SK-N-SH (cell line): Measurements from ENCODE around the gene VASP. TPM values are rescaled to one million over a fixed set of nuclear protein-coding genes. Genes with fewer than 3 reads are reported as not detected.

Experiments used
- CTCF ChIA-PET: fragments of 300-600, 350-600 bp; formaldehyde crosslinking; extraction: SDS; loops from one replicate; lab custom pipeline; 2021; lab: Yijun Ruan, JAX
- POLR2A ChIA-PET: fragments of 350-600 bp; sonication (Branson Sonifier 250); formaldehyde crosslinking; extraction: SDS; loops from one replicate; lab custom pipeline; 2020; ENCODE audit warnings: antibody characterized with exemption, inconsistent platforms; lab: Yijun Ruan, JAX
- DNase-seq: peaks from one replicate; pipeline ENCODE4 v3.0.0; 2012
- H2AFZ ChIP-seq: fragments of 200-600 bp; sonication (generic); 2 replicates; pipeline ENCODE4 v1.8.1; 2016; ENCODE audit warnings: antibody characterized with exemption, mild to moderate bottlenecking, low read depth
- H3F3A ChIP-seq: fragments of 200-600 bp; sonication (generic); replicated peaks from 2 replicates; pipeline ENCODE3; 2016; ENCODE audit warnings: antibody characterized with exemption, mild to moderate bottlenecking; ENCODE audit not compliant: insufficient read depth
- H3K27ac ChIP-seq, 2 experiments: fragments of 200-500 bp in 1 of 2; fragments of 200-600 bp in 1 of 2; sonication (Bioruptor generic) in 1 of 2; sonication (generic), shearing (Covaris generic) in 1 of 2; 2 replicates each; pipeline versions ENCODE4 v1.5.1 to v1.6.1; 2014 to 2016; ENCODE audit warnings: low read depth in 2 of 2, inconsistent platforms in 1 of 2, low read length in 1 of 2, mild to moderate bottlenecking in 1 of 2, mixed read lengths in 1 of 2
- H3K27me3 ChIP-seq: fragments of 200-600 bp; sonication (generic), shearing (Covaris generic); 2 replicates; pipeline ENCODE4 v1.6.1; 2016; ENCODE audit warnings: mixed run types; ENCODE audit not compliant: insufficient read depth
- H3K36me3 ChIP-seq, 2 experiments: fragments of 200-500 bp in 1 of 2; fragments of 200-600 bp in 1 of 2; sonication (Bioruptor generic) in 1 of 2; sonication (generic) in 1 of 2; replicated peaks in 1 of 2; 2 replicates each; pipeline versions ENCODE3 to v1.5.1; 2014 to 2016; ENCODE audit warnings: low read length in 1 of 2, mild to moderate bottlenecking in 1 of 2; ENCODE audit not compliant: insufficient read depth in 2 of 2, control insufficient read depth in 1 of 2
- H3K4me1 ChIP-seq, 2 experiments: fragments of 200-500 bp in 1 of 2; fragments of 200-600 bp in 1 of 2; sonication (Bioruptor generic) in 1 of 2; sonication (generic), shearing (Covaris generic) in 1 of 2; 2 replicates each; pipeline versions ENCODE4 v1.5.1 to v1.6.1; 2014 to 2016; ENCODE audit warnings: low read depth in 1 of 2, low read length in 1 of 2, mixed run types in 1 of 2; ENCODE audit not compliant: insufficient read depth in 2 of 2, control insufficient read depth in 1 of 2
- H3K4me2 ChIP-seq: fragments of 200-600 bp; sonication (generic), shearing (Covaris generic); 2 replicates; pipeline ENCODE4 v1.6.1; 2017; ENCODE audit warnings: mixed run types
- H3K4me3 ChIP-seq, 2 experiments: fragments of 200-500 bp in 1 of 2; fragments of 200-600 bp in 1 of 2; sonication (Bioruptor generic) in 1 of 2; sonication (generic), shearing (Covaris generic) in 1 of 2; 2 replicates each; pipeline versions ENCODE4 v1.5.1 to v1.8.1; 2014 to 2016; ENCODE audit warnings: low read depth in 2 of 2, inconsistent platforms in 1 of 2, low read length in 1 of 2, mild to moderate bottlenecking in 1 of 2, mixed read lengths in 1 of 2, moderate library complexity in 1 of 2
- H3K79me2 ChIP-seq: fragments of 200-600 bp; sonication (generic); 2 replicates; pipeline ENCODE4 v1.8.1; 2017; ENCODE audit warnings: mild to moderate bottlenecking; ENCODE audit not compliant: insufficient read depth
- H3K9ac ChIP-seq: fragments of 200-600 bp; sonication (generic); 2 replicates; pipeline ENCODE4 v1.6.1; 2017; ENCODE audit warnings: mixed run types
- H3K9me2 ChIP-seq: fragments of 200-600 bp; sonication (generic); 2 replicates; pipeline ENCODE4 v1.6.1; 2017; ENCODE audit warnings: mixed run types
- H3K9me3 ChIP-seq: fragments of 200-600 bp; sonication (generic); 2 replicates; pipeline ENCODE4 v1.6.1; 2017; ENCODE audit warnings: mixed run types, mild to moderate bottlenecking, moderate library complexity
- H4K20me1 ChIP-seq: fragments of 200-600 bp; sonication (generic); 2 replicates; pipeline ENCODE4 v1.6.1; 2017; ENCODE audit warnings: mild to moderate bottlenecking, mixed run types; ENCODE audit not compliant: insufficient read depth
- EP300 ChIP-seq, 2 experiments: IDR thresholded peaks; 2 replicates each; pipeline versions ENCODE4 v1.4.0 to v1.6.1; 2012; ENCODE audit warnings: borderline replicate concordance in 1 of 2, low read depth in 1 of 2, low read length in 1 of 2
- FOSL2 ChIP-seq: IDR thresholded peaks from 2 replicates; pipeline ENCODE4 v1.4.0; 2012; ENCODE audit warnings: low read depth, mild to moderate bottlenecking, moderate library complexity, borderline replicate concordance
- FOXJ3 ChIP-seq: sonication (generic); formaldehyde crosslinking; IDR thresholded peaks from 2 replicates; pipeline ENCODE4 v1.5.1; 2020; ENCODE audit warnings: mild to moderate bottlenecking, missing genetic modification reagents
- FOXM1 ChIP-seq: IDR thresholded peaks from 2 replicates; pipeline ENCODE4 v1.4.0; 2012; ENCODE audit warnings: low read depth, mild to moderate bottlenecking
- GABPA ChIP-seq: IDR thresholded peaks from 2 replicates; pipeline ENCODE4 v1.4.0; 2012; ENCODE audit warnings: low read depth, mild to moderate bottlenecking
- MEF2A ChIP-seq: IDR thresholded peaks from 2 replicates; pipeline ENCODE4 v1.4.0; 2012; ENCODE audit warnings: low read depth, borderline replicate concordance
- MXI1 ChIP-seq: IDR thresholded peaks from 2 replicates; pipeline ENCODE4 v1.6.1; 2012; ENCODE audit warnings: mild to moderate bottlenecking, low read depth, low read length, improper control_type of control experiment
- NFIC ChIP-seq: IDR thresholded peaks from 2 replicates; pipeline ENCODE4 v1.4.0; 2012; ENCODE audit warnings: borderline replicate concordance
- POLR2AphosphoS5 ChIP-seq: IDR thresholded peaks from 2 replicates; pipeline ENCODE4 v1.6.1; 2012; ENCODE audit warnings: low read depth, low read length
- RFX5 ChIP-seq: IDR thresholded peaks from 2 replicates; pipeline ENCODE4 v1.6.1; 2012; ENCODE audit warnings: mild to moderate bottlenecking, improper control_type of control experiment, low read length
- RXRA ChIP-seq: IDR thresholded peaks from 2 replicates; pipeline ENCODE4 v1.4.0; 2012; ENCODE audit warnings: low read depth, mild to moderate bottlenecking, borderline replicate concordance
- SMC3 ChIP-seq: IDR thresholded peaks from 2 replicates; pipeline ENCODE4 v1.6.1; 2012; ENCODE audit warnings: low read depth, low read length, improper control_type of control experiment
- TEAD4 ChIP-seq: IDR thresholded peaks from 2 replicates; pipeline ENCODE4 v1.4.0; 2012; ENCODE audit warnings: mild to moderate bottlenecking, borderline replicate concordance; ENCODE audit not compliant: insufficient read depth
- WGBS: methylation state at CpG from one replicate; pipeline ENCODE4 v1.1.6; 2017; ENCODE audit warnings: low lambda C conversion rate; 5-methylcytosine and 5-hydroxymethylcytosine counted together
- polyA plus RNA-seq, 3 experiments: library from polyadenylated mRNA; depleted of rRNA; stranded (reverse); fragments of >200 nt; gene quantifications; 2 replicates each; pipeline ENCODE4 v1.2.3, GENCODE V29; 2012
- TF ChIP-seq, protein P1 (sequence below): fragments of 150-350 bp; IDR thresholded peaks from 2 replicates; pipeline ENCODE4 v1.6.1; 2017; ENCODE audit warnings: antibody characterized with exemption, low read length, low read depth, borderline replicate concordance

The VASP gene
- polyA plus RNA-seq, 1 of the 3 experiments (the other 2 are of a cell fraction): 37.8 TPM

DNA sequence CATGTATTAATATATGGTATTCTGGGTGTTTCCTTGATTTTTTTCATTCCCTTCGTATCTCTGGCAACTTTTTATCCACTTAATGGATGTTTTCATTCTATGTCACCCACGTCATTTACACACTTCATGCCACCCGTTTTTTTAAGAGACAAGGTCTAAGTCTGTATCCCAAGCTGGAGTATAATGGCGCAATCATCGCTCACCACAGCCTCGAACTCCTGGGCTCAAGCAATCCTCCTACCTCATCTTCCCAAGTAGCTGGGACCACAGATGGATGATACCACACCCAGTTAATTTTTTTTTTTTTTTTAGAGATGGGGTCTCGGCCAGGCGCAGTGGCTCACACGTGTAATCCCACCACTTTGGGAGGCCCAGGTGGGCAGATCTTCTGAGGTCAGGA, 3.4 kb upstream of the VASP start:
- H3F3A ChIP-seq: peaks cover 20% of the 10 kb centered on the region
- H3K9me2 ChIP-seq: no peaks in the 10 kb centered on the region
- H3K4me1 ChIP-seq: peaks cover 6 to 10% of the 10 kb centered on the region in 2 experiments; a peak in 1 of 4 replicates
- no peak overlapping the region for H3K4me2 ChIP-seq
- H3K9ac ChIP-seq: no peak overlapping the region
- peaks cover 19% of the 10 kb centered on the region for H3K79me2 ChIP-seq
- no peak overlapping the region for H3K27ac ChIP-seq
- H2AFZ ChIP-seq: no peak overlapping the region
- CTCF ChIA-PET: interaction anchor here (2.6 kb wide), 1 partner anchor 8 kb away, joined by 15 read pairs; the partner anchor contains the start of gene RTN2
- POLR2A ChIA-PET: interaction anchor here (0.6 kb wide), 1 partner anchor 211 kb away, joined by 3 read pairs; no protein-coding TSS in a partner anchor
- H4K20me1 ChIP-seq: no peaks in the 10 kb centered on the region
- H3K4me3 ChIP-seq: no peak overlapping the region
- 89% methylated on average over 9 of the region's 9 CpGs for WGBS
- H3K36me3 ChIP-seq: no peaks in the 10 kb centered on the region
- H3K9me3 ChIP-seq: no peaks in the 10 kb centered on the region
- H3K27me3 ChIP-seq: no peaks in the 10 kb centered on the region
- TF ChIP-seq EP300 (IDR thresholded peaks at IDR 0.05; ENCODE audit: borderline replicate concordance in 1 of 2, low read depth in 1 of 2, low read length in 1 of 2) (no peak), TEAD4 (no peak), RXRA (no peak), NFIC (no peak), MXI1 (no peak), GABPA (no peak), FOSL2 (no peak), MEF2A (no peak), POLR2AphosphoS5 (no peak), RFX5 (no peak), FOXJ3 (no peak), SMC3 (no peak), FOXM1 (no peak)
- TF ChIP-seq, protein P1, sequence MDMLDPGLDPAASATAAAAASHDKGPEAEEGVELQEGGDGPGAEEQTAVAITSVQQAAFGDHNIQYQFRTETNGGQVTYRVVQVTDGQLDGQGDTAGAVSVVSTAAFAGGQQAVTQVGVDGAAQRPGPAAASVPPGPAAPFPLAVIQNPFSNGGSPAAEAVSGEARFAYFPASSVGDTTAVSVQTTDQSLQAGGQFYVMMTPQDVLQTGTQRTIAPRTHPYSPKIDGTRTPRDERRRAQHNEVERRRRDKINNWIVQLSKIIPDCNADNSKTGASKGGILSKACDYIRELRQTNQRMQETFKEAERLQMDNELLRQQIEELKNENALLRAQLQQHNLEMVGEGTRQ: no peak
- DNase-seq: no peak

DNA sequence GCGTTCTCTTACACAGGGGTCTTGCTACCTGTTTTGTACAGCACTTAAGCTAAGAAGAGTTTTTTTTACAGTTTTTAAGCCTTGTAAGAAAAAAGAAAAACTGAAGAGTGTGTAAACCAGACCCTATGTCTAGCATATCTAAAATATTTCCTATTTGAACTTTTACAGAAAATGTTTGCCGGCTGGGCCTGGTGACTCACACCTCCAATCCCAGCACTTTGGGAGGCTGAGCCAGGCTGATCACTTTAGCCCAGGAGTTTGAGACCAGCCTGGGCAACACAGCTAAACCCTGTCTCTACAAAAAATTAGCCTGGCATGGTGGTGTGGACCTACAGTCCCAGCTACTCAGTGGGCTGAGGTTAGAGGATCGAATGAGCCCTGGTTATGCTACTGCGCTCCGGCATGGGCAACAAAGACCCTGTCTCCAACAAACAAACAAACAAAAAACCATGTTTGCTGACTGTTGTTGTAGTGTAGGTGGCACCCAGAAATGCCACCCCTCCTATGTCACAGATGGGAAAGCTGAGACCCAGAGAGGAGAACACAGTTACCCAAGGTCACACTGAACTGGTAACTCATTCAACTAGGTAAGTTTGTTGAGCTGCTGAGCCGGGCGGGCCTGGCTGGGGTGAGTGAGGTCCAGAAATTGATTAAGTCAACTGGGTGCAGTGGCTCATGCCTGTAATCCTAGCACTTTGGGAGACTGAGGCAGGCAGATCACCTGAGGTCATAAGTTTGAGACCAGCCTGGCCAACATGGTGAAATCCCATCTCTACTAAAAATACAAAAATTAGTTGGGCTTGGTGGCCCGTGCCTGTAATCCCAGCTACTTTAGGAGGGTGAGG, 1.9 kb upstream of the VASP start:
- Histone ChIP-seq H3K9me2 (no peaks in the 10 kb centered on the region), H3K36me3 (peaks cover 0 to 3% of the 10 kb centered on the region in 2 experiments), H3F3A (peaks cover 22% of the 10 kb centered on the region), H3K79me2 (peaks cover 34% of the 10 kb centered on the region), H3K9ac (no peak overlapping the region), H3K4me2 (peak overlapping the region; percentile 100), H3K4me1 (peaks cover 6 to 12% of the 10 kb centered on the region in 2 experiments; a peak in 2 of 4 replicates), H3K27ac (peak overlapping the region in 1 of 2 experiments; percentile 88; a peak in 2 of 4 replicates), H3K27me3 (no peaks in the 10 kb centered on the region), H2AFZ (no peak overlapping the region), H4K20me1 (peaks cover 2% of the 10 kb centered on the region; the same call in 1 of the 2 replicates), H3K9me3 (no peaks in the 10 kb centered on the region), H3K4me3 (no peak overlapping the region)
- ChIA-PET POLR2A (no interaction called here), CTCF (interaction anchor here (1.3 to 2.6 kb wide), 5 partner anchors 9 to 53 kb away, joined by 4 to 18 read pairs (median 10); partner anchors contain the start of gene RTN2)
- DNase-seq: no peak
- TF ChIP-seq FOSL2: peak; percentile 51
- no peak for TF ChIP-seq FOXJ3
- 83% methylated on average over 8 of the region's 8 CpGs for WGBS
